Stimulated activated naive CD8-positive, alpha-beta T cell treated with anti-CD3 and anti-CD28 coated beads, Interleukin-15, amount 100 ng/mL, for 72 hours (primary cell): ENCODE data around the gene TTC9.
A peak's percentile ranks its signal among the peaks of the same experiment; 100 is the strongest.

Experiments
- ATAC-seq: fragments of 150-1000 bp; cut with Tn5 transposase; 2 replicates; pipeline ENCODE4 v1.10.0; 2021; ENCODE audit warnings: mild to moderate bottlenecking, moderate library complexity
- DNase-seq, 2 donors: peaks; one replicate each; pipeline ENCODE4 v3.0.0; 2021 to 2022
- H3K27ac Mint-ChIP-seq, 2 donors: one replicate each; pipeline ENCODE4 v1.8.0; 2022; ENCODE audit warnings: mild to moderate bottlenecking in 2 of 2, mixed read lengths in 2 of 2, moderate library complexity in 2 of 2
- H3K27me3 Mint-ChIP-seq: one replicate; pipeline ENCODE4 v1.8.0; 2022; ENCODE audit warnings: mixed read lengths
- H3K4me1 Mint-ChIP-seq: one replicate; pipeline ENCODE4 v1.8.0; 2022; ENCODE audit warnings: mild to moderate bottlenecking, mixed read lengths
- H3K4me3 Mint-ChIP-seq, 2 donors: one replicate each; pipeline ENCODE4 v1.8.0; 2022; ENCODE audit warnings: mild to moderate bottlenecking in 2 of 2, mixed read lengths in 2 of 2, moderate library complexity in 1 of 2
- H3K9me3 Mint-ChIP-seq, 2 donors: one replicate each; pipeline ENCODE4 v1.8.0; 2022; ENCODE audit warnings: mixed read lengths in 2 of 2

The TTC9 gene

GRCh38 chr14:70635971-70636595, 5.6 kb upstream of the TTC9 start:
- ATAC-seq (no peak), DNase-seq (no peak)
- peaks cover 5 to 10% of the 10 kb centered on the region in 2 donors for H3K9me3 Mint-ChIP-seq
- H3K4me1 Mint-ChIP-seq = peaks cover 14% of the 10 kb centered on the region
- H3K27me3 Mint-ChIP-seq = no peaks in the 10 kb centered on the region
- no peak overlapping the region for H3K27ac Mint-ChIP-seq
- no peak overlapping the region for H3K4me3 Mint-ChIP-seq

- no peak overlapping the region for H3K4me3 Mint-ChIP-seq
- DNase-seq = no peak
- no peak for ATAC-seq
- no peaks in the 10 kb centered on the region for H3K27me3 Mint-ChIP-seq
- peaks cover 5 to 10% of the 10 kb centered on the region in 2 donors for H3K9me3 Mint-ChIP-seq
- peaks cover 21% of the 10 kb centered on the region for H3K4me1 Mint-ChIP-seq
- H3K27ac Mint-ChIP-seq = no peak overlapping the region
These were observed 3.3 kb upstream of the TTC9 start for GRCh38 chr14:70638416-70638815.

GRCh38 chr14:70640938-70641547, 673 bp upstream of the TTC9 start:
- Mint-ChIP-seq H3K4me3 (peak overlapping the region; percentile 81 to 86), H3K4me1 (peaks cover 46% of the 10 kb centered on the region), H3K9me3 (peaks cover 4 to 5% of the 10 kb centered on the region in 2 donors), H3K27me3 (no peaks in the 10 kb centered on the region), H3K27ac (peak overlapping the region; percentile 94 to 97)
- DNase-seq (peak; percentile 53 to 59), ATAC-seq (peak; percentile 84)

GRCh38 chr14:70642303-70643235, 853 bp downstream of the TTC9 start:
- Mint-ChIP-seq H3K27me3 (no peaks in the 10 kb centered on the region), H3K4me3 (peak overlapping the region; percentile 93 to 96), H3K9me3 (no peaks in the 10 kb centered on the region), H3K27ac (peak overlapping the region; percentile 94 to 95), H3K4me1 (peaks cover 51% of the 10 kb centered on the region)
- DNase-seq = peak; percentile 42 to 44
- ATAC-seq = peak; percentile 48

GRCh38 chr14:70643967-70644366, 2.3 kb downstream of the TTC9 start:
- H3K27ac Mint-ChIP-seq = peak overlapping the region in 1 of 2 donors; percentile 95
- ATAC-seq (no peak), DNase-seq (no peak)
- peaks cover 61% of the 10 kb centered on the region for H3K4me1 Mint-ChIP-seq
- no peaks in the 10 kb centered on the region for H3K27me3 Mint-ChIP-seq
- no peaks in the 10 kb centered on the region for H3K9me3 Mint-ChIP-seq
- peak overlapping the region; percentile 93 to 96 for H3K4me3 Mint-ChIP-seq

- DNase-seq (no peak), ATAC-seq (no peak)
- no peaks in the 10 kb centered on the region for H3K27me3 Mint-ChIP-seq
- peaks cover 67% of the 10 kb centered on the region for H3K4me1 Mint-ChIP-seq
- peak overlapping the region in 1 of 2 donors; percentile 52 for H3K27ac Mint-ChIP-seq
- H3K4me3 Mint-ChIP-seq = peak overlapping the region; percentile 27 to 52
- H3K9me3 Mint-ChIP-seq = no peaks in the 10 kb centered on the region
These were observed 4.2 kb downstream of the TTC9 start for GRCh38 chr14:70645892-70646291.

- peak overlapping the region in 1 of 2 donors; percentile 71 for H3K27ac Mint-ChIP-seq
- peaks cover 70% of the 10 kb centered on the region for H3K4me1 Mint-ChIP-seq
- no peaks in the 10 kb centered on the region for H3K9me3 Mint-ChIP-seq
- ATAC-seq = no peak
- DNase-seq = no peak
- peak overlapping the region in 1 of 2 donors; percentile 45 for H3K4me3 Mint-ChIP-seq
- H3K27me3 Mint-ChIP-seq = no peaks in the 10 kb centered on the region
These were observed 5.0 kb downstream of the TTC9 start for GRCh38 chr14:70646705-70647104.

- DNase-seq (no peak), ATAC-seq (no peak)
- no peak overlapping the region for H3K27ac Mint-ChIP-seq
- H3K4me3 Mint-ChIP-seq = no peak overlapping the region
- H3K9me3 Mint-ChIP-seq = no peaks in the 10 kb centered on the region
- peaks cover 82% of the 10 kb centered on the region for H3K4me1 Mint-ChIP-seq
- no peaks in the 10 kb centered on the region for H3K27me3 Mint-ChIP-seq
These were observed 6.6 kb downstream of the TTC9 start for GRCh38 chr14:70648346-70648745.

- no peak for DNase-seq
- Mint-ChIP-seq H3K27ac (peak overlapping the region in 1 of 2 donors; percentile 88), H3K4me1 (peaks cover 81% of the 10 kb centered on the region)
These were observed 8.1 kb downstream of the TTC9 start for GRCh38 chr14:70649803-70650202.

GRCh38 chr14:70651522-70651921, 9.8 kb downstream of the TTC9 start:
- DNase-seq = no peak
- H3K4me1 Mint-ChIP-seq = peaks cover 81% of the 10 kb centered on the region
- no peaks in the 10 kb centered on the region for H3K9me3 Mint-ChIP-seq
- ATAC-seq = peak; percentile 69
- peak overlapping the region; percentile 3 to 17 for H3K4me3 Mint-ChIP-seq
- peak overlapping the region; percentile 44 to 69 for H3K27ac Mint-ChIP-seq
- no peaks in the 10 kb centered on the region for H3K27me3 Mint-ChIP-seq

More at GRCh38 chr14:70649803-70650202, 8.1 kb downstream of the TTC9 start:
- no peaks in the 10 kb centered on the region for H3K27me3 Mint-ChIP-seq
- ATAC-seq = no peak
- no peak overlapping the region for H3K4me3 Mint-ChIP-seq
- H3K9me3 Mint-ChIP-seq = no peaks in the 10 kb centered on the region

- peak; percentile 27 for ATAC-seq
These were observed 11.2 kb downstream of the TTC9 start for GRCh38 chr14:70652871-70653270.

GRCh38 chr14:70653662-70654061, 11.9 kb downstream of the TTC9 start:
- DNase-seq = no peak
- Mint-ChIP-seq H3K27me3 (no peaks in the 10 kb centered on the region), H3K4me3 (no peak overlapping the region), H3K4me1 (peaks cover 91% of the 10 kb centered on the region), H3K27ac (peak overlapping the region in 1 of 2 donors; percentile 87), H3K9me3 (peaks cover 0 to 5% of the 10 kb centered on the region in 2 donors)
- no peak for ATAC-seq

More at GRCh38 chr14:70652871-70653270, 11.2 kb downstream of the TTC9 start:
- Mint-ChIP-seq H3K27ac (peak overlapping the region in 1 of 2 donors; percentile 86), H3K9me3 (peaks cover 0 to 5% of the 10 kb centered on the region in 2 donors), H3K4me3 (peak overlapping the region in 1 of 2 donors; percentile 14), H3K4me1 (peaks cover 87% of the 10 kb centered on the region), H3K27me3 (no peaks in the 10 kb centered on the region)
- no peak for DNase-seq

GRCh38 chr14:70654632-70655031, 12.9 kb downstream of the TTC9 start:
- Mint-ChIP-seq H3K9me3 (peaks cover 0 to 5% of the 10 kb centered on the region in 2 donors), H3K4me1 (peaks cover 92% of the 10 kb centered on the region), H3K27ac (peak overlapping the region; percentile 98 to 99), H3K27me3 (no peaks in the 10 kb centered on the region), H3K4me3 (peak overlapping the region; percentile 76 to 79)
- peak; percentile 53 for ATAC-seq
- no peak for DNase-seq

GRCh38 chr14:70655110-70655826, 13.6 kb downstream of the TTC9 start:
- H3K27me3 Mint-ChIP-seq = no peaks in the 10 kb centered on the region
- H3K4me3 Mint-ChIP-seq = peak overlapping the region; percentile 76 to 79
- H3K9me3 Mint-ChIP-seq = peaks cover 0 to 5% of the 10 kb centered on the region in 2 donors
- H3K4me1 Mint-ChIP-seq = peaks cover 92% of the 10 kb centered on the region
- peak; percentile 90 for ATAC-seq
- DNase-seq = peak; percentile 65 to 81
- H3K27ac Mint-ChIP-seq = peak overlapping the region; percentile 98 to 99

GRCh38 chr14:70658899-70659298, 17.2 kb downstream of the TTC9 start:
- peaks cover 98% of the 10 kb centered on the region for H3K4me1 Mint-ChIP-seq
- H3K27me3 Mint-ChIP-seq = no peaks in the 10 kb centered on the region
- no peak for ATAC-seq
- H3K9me3 Mint-ChIP-seq = peaks cover 0 to 5% of the 10 kb centered on the region in 2 donors
- peak overlapping the region; percentile 54 to 79 for H3K4me3 Mint-ChIP-seq
- peak overlapping the region; percentile 74 to 98 for H3K27ac Mint-ChIP-seq
- DNase-seq = no peak
